GM19193 (cell line): ENCODE results near the gene TCF7L1.

Experiments used
- POLR2A ChIP-seq: IDR thresholded peaks from 4 replicates; pipeline ENCODE4 v1.6.1; 2011; ENCODE audit not compliant: insufficient read depth, insufficient read length; ENCODE audit errors: extremely low read depth

TCF7L1 gene

GRCh38 chr2:85132834-85133637 lies at the start of gene TCF7L1:
TSS of gene TCF7L1 (plus strand) at chr2:85133392. CDS start at chr2:85133685, 293 bp downstream.
- no peak for TF ChIP-seq POLR2A

GRCh38 chr2:85085563-85085962 lies 47.6 kb upstream of the TCF7L1 start:
- TF ChIP-seq POLR2A = no peak

GRCh38 chr2:85087541-85087940 lies 45.7 kb upstream of the TCF7L1 start:
- TF ChIP-seq POLR2A = no peak

- TF ChIP-seq POLR2A = no peak
Measured at GRCh38 chr2:85088921-85089320, 44.3 kb upstream of the TCF7L1 start.

GRCh38 chr2:85089585-85089984 lies 43.6 kb upstream of the TCF7L1 start:
- TF ChIP-seq POLR2A = no peak

GRCh38 chr2:85091838-85092237 lies 41.4 kb upstream of the TCF7L1 start:
- TF ChIP-seq POLR2A = no peak

GRCh38 chr2:85095094-85095493 lies 38.1 kb upstream of the TCF7L1 start:
- TF ChIP-seq POLR2A = no peak

- no peak for TF ChIP-seq POLR2A
Measured at GRCh38 chr2:85096616-85097015, 36.6 kb upstream of the TCF7L1 start.

- no peak for TF ChIP-seq POLR2A
Measured at GRCh38 chr2:85104228-85104627, 29.0 kb upstream of the TCF7L1 start.

GRCh38 chr2:85106489-85107180 lies 26.6 kb upstream of the TCF7L1 start:
- TF ChIP-seq POLR2A = no peak

GRCh38 chr2:85110991-85111560 lies 22.1 kb upstream of the TCF7L1 start:
- no peak for TF ChIP-seq POLR2A

GRCh38 chr2:85111819-85112281 lies 21.3 kb upstream of the TCF7L1 start:
- TF ChIP-seq POLR2A = no peak

GRCh38 chr2:85112906-85113625 lies 20.1 kb upstream of the TCF7L1 start:
- TF ChIP-seq POLR2A = no peak

- no peak for TF ChIP-seq POLR2A
Measured at GRCh38 chr2:85114586-85115330, 18.4 kb upstream of the TCF7L1 start.
